ENCODE data around the gene U2AF2. TPM values are rescaled to one million over a fixed set of nuclear protein-coding genes. Genes with fewer than 3 reads are reported as not detected.

U2AF2 gene
- polyA plus RNA-seq, 2 of the 4 experiments (the other 2 are of a cell fraction), result 157 to 302 TPM

DNA sequence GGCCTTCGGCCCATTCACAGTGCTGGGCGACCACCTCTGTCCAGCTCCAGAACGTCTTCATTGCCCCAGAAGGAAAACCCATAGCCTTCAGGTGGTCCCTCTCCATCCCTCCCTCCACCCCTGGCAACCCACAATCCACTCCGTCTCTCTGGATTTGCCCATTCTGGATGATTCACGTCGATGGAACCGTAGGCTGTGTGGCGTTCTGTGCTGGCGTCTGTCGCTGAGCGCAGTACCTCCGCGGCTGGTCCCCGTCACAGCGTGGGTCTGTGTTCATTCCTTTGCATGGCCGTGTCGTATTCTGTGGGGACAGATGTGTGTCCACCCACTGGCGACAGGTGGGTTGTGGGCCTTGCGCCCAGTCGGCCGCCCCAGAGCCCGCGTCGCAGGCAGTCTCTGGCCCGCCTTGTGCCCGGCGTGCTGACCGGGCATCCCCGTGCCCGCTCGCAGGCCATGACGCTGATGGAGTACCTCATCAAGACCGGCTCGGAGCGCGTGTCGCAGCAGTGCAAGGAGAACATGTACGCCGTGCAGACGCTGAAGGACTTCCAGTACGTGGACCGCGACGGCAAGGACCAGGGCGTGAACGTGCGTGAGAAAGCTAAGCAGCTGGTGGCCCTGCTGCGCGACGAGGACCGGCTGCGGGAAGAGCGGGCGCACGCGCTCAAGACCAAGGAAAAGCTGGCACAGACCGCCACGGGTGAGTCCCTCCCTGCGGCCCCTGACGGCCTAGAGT, 30.3 kb downstream of the U2AF2 start:
- no peak for ATAC-seq
- CTCF ChIA-PET, result interaction anchor here (0.6 to 1.7 kb wide), 4 partner anchors 14 to 1974 kb away, joined by 3 to 6 read pairs (median 3); no protein-coding TSS in a partner anchor
- TF ChIP-seq, protein P1, sequence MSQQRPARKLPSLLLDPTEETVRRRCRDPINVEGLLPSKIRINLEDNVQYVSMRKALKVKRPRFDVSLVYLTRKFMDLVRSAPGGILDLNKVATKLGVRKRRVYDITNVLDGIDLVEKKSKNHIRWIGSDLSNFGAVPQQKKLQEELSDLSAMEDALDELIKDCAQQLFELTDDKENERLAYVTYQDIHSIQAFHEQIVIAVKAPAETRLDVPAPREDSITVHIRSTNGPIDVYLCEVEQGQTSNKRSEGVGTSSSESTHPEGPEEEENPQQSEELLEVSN (IDR thresholded peaks at IDR 0.05; ENCODE audit: borderline replicate concordance, low read depth), result no peak
- TF ChIP-seq TP53 (CRISPR knock-in tag; IDR thresholded peaks at IDR 0.05) (no peak), CEBPB (IDR thresholded peaks at IDR 0.05) (no peak), CBX8 (IDR thresholded peaks at IDR 0.05) (no peak), JUN (IDR thresholded peaks at IDR 0.05) (no peak), FOSL2 (IDR thresholded peaks at IDR 0.05) (no peak), FOSL2 (CRISPR knock-in tag; IDR thresholded peaks at IDR 0.05) (no peak), NR3C1 (IDR thresholded peaks at IDR 0.05) (no peak), FOXS1 (CRISPR knock-in tag; IDR thresholded peaks at IDR 0.05) (no peak), NPAS2 (CRISPR knock-in tag; IDR thresholded peaks at IDR 0.05; ENCODE audit: borderline replicate concordance) (no peak), EHF (CRISPR knock-in tag; IDR thresholded peaks at IDR 0.05) (no peak), CHD4 (IDR thresholded peaks at IDR 0.05; ENCODE audit: borderline replicate concordance) (no peak)
- TF ChIP-seq, protein P2, sequence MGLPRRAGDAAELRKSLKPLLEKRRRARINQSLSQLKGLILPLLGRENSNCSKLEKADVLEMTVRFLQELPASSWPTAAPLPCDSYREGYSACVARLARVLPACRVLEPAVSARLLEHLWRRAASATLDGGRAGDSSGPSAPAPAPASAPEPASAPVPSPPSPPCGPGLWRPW (IDR thresholded peaks at IDR 0.05), result no peak
- Histone ChIP-seq H3K27ac (no peak overlapping the region), H3K9me3 (no peaks in the 10 kb centered on the region), H3K4me2 (no peak overlapping the region), H3K4me1 (no peaks in the 10 kb centered on the region), H3K4me3 (no peak overlapping the region)
- WGBS (ENCODE audit: missing lambda C conversion rate), result 97% methylated on average over 60 of the region's 60 CpGs
- no peak for DNase-seq (ENCODE audit: low read depth in 1 of 2, low spot score in 1 of 2)
- no peak for FAIRE-seq
- POLR2A ChIA-PET, result no interaction called here

DNA sequence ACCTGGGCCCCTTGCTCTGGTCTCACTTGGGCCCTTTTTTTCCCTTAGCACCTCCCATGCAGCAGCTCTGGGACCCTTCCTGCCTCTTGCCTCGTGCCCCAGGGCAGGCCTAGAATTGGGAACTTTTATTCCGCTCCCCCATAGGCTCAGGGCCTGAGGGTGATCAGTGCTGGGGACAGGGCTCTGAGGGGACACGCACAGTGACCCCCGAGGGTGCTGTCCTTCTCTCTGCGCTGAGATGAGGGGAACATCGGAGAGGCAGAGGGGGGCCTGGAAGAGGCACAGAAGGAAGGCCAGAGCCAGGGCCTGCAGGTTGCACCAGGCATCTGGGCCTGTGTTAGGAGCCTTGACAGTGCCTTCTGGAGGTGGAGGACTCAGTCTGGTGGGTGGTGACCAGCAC, 30.9 kb downstream of the U2AF2 start:
- no peak for FAIRE-seq
- Histone ChIP-seq H3K4me2 (no peak overlapping the region), H3K9me3 (no peaks in the 10 kb centered on the region), H3K4me1 (no peaks in the 10 kb centered on the region), H3K27ac (no peak overlapping the region), H3K4me3 (no peak overlapping the region)
- ATAC-seq, result no peak
- POLR2A ChIA-PET, result no interaction called here
- WGBS (ENCODE audit: missing lambda C conversion rate), result 85% methylated on average over 4 of the region's 6 CpGs
- TF ChIP-seq, protein P3, sequence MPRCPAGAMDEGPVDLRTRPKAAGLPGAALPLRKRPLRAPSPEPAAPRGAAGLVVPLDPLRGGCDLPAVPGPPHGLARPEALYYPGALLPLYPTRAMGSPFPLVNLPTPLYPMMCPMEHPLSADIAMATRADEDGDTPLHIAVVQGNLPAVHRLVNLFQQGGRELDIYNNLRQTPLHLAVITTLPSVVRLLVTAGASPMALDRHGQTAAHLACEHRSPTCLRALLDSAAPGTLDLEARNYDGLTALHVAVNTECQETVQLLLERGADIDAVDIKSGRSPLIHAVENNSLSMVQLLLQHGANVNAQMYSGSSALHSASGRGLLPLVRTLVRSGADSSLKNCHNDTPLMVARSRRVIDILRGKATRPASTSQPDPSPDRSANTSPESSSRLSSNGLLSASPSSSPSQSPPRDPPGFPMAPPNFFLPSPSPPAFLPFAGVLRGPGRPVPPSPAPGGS (IDR thresholded peaks at IDR 0.05), result no peak
- TF ChIP-seq CHD2 (IDR thresholded peaks at IDR 0.05; ENCODE audit: low read length, partially characterized antibody) (no peak), EHMT2 (IDR thresholded peaks at IDR 0.05; ENCODE audit: low read depth) (no peak), POLR2A (IDR thresholded peaks at IDR 0.05; ENCODE audit: low read length) (no peak), SREBF2 (IDR thresholded peaks at IDR 0.05) (no peak), CHD4 (IDR thresholded peaks at IDR 0.05; ENCODE audit: borderline replicate concordance) (no peak), CEBPB (IDR thresholded peaks at IDR 0.05) (no peak), ESRRA (IDR thresholded peaks at IDR 0.05; ENCODE audit: borderline replicate concordance, low read length) (no peak), RARB (CRISPR knock-in tag; IDR thresholded peaks at IDR 0.05) (no peak), FOSB (CRISPR knock-in tag; IDR thresholded peaks at IDR 0.05) (no peak), CBX8 (IDR thresholded peaks at IDR 0.05) (no peak), PHF8 (IDR thresholded peaks at IDR 0.05; ENCODE audit: borderline replicate concordance, low read depth) (no peak), MYC (IDR thresholded peaks at IDR 0.05; ENCODE audit: borderline replicate concordance, low read length) (no peak), JUNB (IDR thresholded peaks at IDR 0.05) (no peak)
- TF ChIP-seq, protein P4, sequence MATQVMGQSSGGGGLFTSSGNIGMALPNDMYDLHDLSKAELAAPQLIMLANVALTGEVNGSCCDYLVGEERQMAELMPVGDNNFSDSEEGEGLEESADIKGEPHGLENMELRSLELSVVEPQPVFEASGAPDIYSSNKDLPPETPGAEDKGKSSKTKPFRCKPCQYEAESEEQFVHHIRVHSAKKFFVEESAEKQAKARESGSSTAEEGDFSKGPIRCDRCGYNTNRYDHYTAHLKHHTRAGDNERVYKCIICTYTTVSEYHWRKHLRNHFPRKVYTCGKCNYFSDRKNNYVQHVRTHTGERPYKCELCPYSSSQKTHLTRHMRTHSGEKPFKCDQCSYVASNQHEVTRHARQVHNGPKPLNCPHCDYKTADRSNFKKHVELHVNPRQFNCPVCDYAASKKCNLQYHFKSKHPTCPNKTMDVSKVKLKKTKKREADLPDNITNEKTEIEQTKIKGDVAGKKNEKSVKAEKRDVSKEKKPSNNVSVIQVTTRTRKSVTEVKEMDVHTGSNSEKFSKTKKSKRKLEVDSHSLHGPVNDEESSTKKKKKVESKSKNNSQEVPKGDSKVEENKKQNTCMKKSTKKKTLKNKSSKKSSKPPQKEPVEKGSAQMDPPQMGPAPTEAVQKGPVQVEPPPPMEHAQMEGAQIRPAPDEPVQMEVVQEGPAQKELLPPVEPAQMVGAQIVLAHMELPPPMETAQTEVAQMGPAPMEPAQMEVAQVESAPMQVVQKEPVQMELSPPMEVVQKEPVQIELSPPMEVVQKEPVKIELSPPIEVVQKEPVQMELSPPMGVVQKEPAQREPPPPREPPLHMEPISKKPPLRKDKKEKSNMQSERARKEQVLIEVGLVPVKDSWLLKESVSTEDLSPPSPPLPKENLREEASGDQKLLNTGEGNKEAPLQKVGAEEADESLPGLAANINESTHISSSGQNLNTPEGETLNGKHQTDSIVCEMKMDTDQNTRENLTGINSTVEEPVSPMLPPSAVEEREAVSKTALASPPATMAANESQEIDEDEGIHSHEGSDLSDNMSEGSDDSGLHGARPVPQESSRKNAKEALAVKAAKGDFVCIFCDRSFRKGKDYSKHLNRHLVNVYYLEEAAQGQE (IDR thresholded peaks at IDR 0.05), result no peak
- TF ChIP-seq, protein P5, sequence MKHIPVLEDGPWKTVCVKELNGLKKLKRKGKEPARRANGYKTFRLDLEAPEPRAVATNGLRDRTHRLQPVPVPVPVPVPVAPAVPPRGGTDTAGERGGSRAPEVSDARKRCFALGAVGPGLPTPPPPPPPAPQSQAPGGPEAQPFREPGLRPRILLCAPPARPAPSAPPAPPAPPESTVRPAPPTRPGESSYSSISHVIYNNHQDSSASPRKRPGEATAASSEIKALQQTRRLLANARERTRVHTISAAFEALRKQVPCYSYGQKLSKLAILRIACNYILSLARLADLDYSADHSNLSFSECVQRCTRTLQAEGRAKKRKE (CRISPR knock-in tag; IDR thresholded peaks at IDR 0.05; ENCODE audit: low read depth), result no peak
- CTCF ChIA-PET, result interaction anchor here (0.6 kb wide), 1 partner anchor 1973 kb away, joined by 3 read pairs; no protein-coding TSS in a partner anchor
- no peak for DNase-seq (ENCODE audit: low read depth in 1 of 2, low spot score in 1 of 2)
